Stimulated activated CD4-positive, alpha-beta T cell treated with anti-CD3 and anti-CD28 coated beads, Interleukin-12 subunit alpha, Interleukin-12 subunit beta, amount 100 ng/mL, for 24 hours (primary cell): ENCODE measurements around the gene KCTD14.
"Not testable (repeated sequence)": the region's sequence is repeated elsewhere in the genome, so short reads cannot be mapped to it uniquely, and the experiment has no call there.

Source experiments
- DNase-seq, 2 experiments: peaks; one replicate each; pipeline ENCODE4 v3.0.0-alpha.2; 2020; ENCODE audit warnings: low read depth in 2 of 2

The KCTD14 gene

DNA sequence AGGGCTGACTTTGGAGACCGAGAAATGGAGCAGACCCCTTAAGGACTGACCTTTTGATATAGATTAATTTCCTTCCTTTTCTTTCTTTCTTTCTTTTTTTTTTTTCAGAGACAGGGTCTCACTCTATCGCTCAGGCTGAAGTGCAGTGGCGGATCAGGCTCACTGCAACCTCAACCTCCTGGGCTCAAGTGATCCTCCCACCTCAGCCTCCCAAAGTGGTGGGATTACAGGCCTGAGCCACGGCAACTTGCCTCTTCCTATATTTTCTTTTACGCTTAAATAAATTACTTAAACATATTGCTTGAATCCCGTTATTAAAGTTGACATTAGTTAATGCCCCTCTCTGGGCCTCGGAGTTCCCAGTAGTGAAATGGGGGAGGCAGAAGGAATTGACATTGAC, 350 bp upstream of the KCTD14 start:
- no peak for DNase-seq

DNA sequence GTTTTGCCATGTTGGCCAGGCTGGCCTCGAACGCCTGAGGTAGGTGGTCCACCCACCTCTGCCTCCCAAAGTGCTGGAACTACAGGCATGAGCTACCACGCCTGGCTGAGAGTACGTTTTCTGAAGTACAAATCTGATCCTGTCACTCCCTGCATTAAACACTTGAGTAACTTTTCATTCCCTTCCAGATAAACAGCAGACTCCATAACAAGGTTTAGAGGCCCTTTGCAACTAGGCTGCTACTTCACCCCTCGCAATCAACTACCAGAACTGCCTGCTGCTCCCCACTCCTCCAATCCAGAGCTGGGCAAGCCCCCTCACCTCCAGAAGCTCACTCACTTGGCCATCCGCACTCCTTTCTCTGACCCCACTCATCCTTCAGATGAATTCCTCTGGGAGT, 1.5 kb downstream of the KCTD14 start:
- DNase-seq = no peak

DNA sequence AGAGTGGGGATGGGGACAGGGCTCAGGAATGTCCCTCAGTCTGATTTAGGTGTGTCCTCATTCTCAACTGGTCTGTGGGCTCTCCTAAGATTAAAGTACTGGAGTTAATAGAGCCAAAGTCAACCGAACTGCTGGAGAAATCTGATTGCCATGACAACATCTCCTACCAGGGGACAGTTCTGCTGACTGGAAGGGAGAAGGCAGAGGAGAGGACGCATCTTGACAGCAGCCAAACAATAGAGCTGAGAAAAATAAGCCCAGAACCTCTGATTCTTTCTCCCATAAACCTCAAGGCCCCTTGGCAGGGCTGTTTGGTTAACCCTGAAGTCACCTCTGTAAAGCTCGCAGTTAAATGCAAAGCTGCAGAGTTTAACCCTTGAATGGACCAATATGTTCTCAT, 2.8 kb downstream of the KCTD14 start:
- no peak for DNase-seq

DNA sequence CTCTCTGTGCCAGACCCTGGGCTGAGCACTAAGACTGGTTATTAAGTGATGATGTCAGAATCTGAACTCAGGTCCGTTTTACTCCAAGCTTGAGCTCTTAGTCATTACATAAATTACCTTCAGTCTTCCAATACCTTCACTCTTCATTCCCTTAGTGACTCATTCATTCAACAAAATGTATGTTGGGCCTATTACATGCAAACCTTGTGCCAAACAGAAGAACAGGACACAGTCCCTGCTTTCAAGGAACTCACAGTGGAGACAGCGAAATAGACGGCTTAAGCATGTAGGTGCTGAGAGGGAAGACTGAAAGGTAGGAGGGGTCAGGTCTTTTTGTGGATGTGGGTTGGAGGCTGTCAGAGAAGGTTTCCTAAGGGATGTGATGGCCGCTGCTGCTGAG, 3.3 kb downstream of the KCTD14 start:
- DNase-seq = no peak

DNA sequence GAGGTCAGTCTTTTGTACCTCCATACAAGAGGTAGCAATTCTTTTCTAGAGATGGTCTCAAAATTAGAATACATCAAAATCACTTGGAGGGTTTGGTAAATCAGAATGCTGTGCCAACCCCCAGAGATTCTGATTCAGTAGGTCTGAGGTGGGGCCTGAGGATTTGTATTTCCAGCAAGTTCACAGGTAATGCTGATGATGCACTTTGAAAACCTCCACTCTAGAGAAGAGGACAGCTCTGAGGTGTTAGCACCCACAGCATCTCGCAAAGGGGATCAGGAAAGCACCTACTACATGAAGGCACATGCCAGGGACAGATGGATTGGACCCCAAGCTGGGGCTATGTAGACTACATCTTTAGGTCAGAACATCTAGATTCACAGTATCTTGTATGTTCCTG, 7.2 kb downstream of the KCTD14 start:
- DNase-seq = no peak

DNA sequence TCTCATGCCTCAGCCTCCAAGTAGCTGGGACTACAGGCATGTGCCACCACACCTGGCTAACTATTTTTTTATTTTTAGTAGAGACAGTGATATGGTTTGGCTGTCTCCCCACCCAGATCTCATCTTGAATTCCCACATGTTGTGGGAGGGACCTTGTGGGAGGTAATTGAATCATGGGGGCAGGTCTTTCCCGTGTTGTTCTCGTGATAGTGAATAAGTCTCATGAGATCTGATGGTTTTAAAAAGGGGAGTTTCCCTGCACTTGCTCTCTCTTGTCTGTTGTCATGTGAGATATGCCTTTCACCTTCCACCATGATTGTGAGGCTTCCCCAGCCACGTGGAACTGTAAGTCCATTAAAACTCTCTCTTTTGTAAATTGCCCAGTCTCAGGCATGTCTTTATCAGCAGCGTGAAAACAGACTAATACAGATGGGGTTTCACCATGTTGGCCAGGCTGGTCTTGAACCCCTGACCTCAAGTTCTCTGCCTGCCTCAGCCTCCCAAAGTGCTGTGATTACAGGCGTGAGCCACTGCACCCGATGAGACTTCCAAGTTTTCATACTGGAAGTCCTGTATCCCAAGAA, 8.0 kb downstream of the KCTD14 start:
- not testable (repeated sequence) for DNase-seq

DNA sequence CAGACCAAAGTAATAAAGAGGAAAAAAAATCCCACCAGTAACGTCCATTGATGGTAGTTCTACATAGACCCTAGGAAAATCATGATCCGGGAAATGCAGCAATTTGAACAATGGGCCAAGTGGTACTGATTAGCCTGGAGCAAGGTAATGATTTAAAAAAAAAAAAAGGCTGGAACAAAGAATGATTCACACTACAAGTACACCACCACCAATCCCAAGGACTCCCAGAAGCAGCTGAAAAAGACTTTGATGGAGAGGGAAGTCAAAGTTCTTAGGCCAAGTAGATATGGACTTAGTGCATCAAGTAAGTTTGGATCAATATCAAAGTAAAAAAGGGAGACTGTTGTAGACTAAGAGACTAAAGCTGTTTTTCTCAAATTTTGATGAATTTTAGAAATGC, 11.8 kb downstream of the KCTD14 start:
- no peak for DNase-seq

DNA sequence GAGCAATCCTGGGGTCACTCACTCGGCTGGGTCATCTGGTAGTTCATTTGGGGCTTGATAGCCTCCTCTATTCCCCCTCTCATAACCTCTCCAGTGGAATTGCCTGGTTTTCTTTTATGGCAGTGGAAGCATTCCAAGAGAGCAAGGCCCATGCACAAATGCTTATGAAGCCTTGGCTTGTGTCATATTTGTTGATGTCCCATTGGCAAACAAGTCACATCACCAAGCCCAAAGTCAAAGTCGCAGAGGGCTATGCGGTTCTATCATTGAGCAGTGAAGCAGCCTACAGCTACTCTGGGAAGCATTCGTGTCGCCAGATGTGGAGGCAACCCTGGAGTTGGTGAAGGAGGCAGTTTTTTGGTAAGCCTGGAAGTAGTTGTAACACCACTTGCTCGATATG, 12.3 kb downstream of the KCTD14 start:
- no peak for DNase-seq

DNA sequence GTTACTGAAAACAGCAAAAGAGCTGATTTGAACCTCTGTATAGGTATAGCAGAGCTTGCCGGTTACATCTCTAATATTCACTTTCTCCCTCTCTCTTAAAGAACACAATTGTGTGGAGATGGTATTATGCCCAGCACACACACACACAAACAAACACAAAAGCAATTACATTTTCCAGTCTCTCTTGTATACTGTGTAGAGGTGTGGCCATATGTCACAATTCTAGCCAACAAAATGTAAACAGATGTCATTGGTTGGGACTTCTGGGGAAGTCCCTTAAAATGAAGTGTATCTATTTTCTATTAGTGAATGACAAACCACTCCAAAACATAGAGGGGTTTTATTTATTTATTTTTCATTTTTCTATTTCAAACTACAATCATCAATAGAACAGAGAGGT, 12.8 kb downstream of the KCTD14 start:
- DNase-seq = no peak

DNA sequence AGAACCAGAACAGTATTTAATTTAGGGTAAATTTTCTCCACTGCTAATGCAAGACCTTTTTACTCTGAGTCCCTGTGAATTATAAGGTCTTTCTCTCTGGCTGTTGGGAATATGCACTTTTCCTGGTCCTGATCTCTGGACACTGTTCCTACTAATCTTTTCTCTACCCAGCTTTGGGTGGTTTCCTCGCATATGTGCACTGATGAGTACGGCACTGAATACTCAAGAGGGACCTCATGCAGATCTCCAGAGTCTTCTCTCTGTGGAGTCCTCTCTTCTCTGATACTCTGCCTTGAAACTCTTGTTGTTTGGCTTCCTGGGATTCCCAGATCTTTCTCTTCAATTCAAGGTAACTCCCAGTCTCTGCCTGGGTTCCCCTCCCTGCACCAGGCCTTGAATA, 14.0 kb downstream of the KCTD14 start:
- no peak for DNase-seq

DNA sequence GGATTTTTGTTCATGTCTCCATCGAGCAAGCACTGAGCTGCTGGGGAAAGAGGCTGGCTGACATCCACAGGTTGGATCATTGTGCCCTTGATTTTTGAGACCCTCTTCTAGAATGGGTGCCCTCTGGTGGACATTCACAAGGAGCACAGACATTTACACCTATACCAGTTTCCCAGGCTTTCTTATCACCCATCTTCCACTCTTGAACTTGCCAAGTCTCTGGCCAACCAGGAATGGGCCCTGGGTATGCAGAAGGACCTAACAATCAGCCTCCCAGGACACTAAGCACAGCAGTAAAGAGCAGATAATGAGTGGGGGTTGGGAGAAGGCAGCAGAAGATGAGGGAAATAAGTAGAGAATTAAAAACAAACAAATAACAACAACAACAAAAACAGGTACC, 22.9 kb downstream of the KCTD14 start:
- DNase-seq = peak in 1 of 2 experiments; percentile 15

DNA sequence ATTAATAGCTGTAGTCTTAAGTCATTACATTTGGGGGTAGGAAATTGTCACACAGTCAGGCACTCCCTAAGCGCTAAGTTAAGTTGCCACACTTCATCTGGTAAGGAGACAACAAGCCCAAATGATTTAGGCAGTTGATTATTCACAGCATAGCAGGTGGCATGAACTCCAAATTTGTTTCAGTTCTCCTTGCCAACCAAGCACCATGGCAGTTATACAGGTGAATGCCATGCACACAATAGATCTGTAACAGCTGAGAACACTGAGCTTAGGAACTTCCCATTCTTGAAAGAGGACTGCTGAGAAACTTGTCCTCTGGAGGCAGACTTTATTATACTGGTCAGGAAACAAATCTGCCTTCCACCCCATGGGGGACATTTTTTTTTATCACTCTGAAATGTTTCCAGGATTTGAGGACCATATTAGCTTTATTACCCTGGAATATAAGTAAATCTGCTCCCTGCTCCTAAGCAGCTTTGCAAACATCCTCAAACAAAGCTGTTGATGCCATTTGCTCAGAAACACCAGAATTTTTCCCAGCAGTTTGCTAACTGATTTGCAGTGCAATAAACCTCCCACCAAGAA, 23.5 kb downstream of the KCTD14 start:
- no peak for DNase-seq

DNA sequence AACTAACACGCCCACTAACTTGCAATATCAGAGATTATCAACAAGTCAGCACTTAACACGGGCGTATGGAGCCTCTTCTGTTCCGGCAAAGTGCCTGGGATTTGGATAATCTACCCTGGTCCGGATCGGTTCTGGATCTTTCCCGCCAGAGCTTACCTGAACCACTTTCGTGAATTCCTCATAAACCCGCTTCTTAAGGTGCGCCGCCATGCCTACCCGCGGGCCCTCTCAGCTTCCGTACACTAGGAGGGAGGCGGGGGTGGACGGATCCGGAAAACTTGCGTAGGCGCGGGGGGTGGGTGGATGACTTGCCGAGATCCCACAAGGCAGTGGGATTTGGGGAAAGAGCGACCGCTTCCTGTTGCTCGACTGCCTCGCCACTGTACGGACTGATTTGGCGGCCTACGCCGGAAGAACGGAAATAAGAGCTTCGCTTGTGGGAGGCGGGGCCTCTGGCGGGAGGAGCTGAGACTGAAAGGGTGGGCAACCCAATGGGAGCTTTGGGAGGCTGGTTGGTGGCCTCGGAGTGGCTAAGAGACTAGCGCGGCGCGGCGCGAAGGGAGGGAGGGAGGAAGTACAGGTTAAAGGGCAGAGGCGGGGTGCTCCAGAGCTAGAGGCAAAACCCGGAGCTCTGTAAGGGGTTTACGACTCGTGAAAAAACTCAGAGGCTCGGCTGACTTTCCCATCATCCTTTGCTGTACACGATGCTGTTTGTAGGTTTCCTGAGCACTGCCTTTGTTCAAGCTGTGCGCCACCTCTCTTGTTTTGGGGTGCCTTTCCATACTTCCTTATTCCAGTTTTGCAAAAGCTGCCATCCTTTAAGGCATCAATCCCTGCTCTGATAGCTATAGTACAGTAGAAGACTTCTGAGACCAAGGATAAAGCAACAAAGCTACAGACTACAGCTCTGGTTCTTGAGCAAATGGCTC, 28.4 kb downstream of the KCTD14 start, which contains the start of gene INTS4:
INTS4 (minus strand) TSS at position 235 of the 929 bp plus-strand sequence; CDS start at position 210, 25 bp downstream.
- peak; percentile 95 to 98 for DNase-seq

DNA sequence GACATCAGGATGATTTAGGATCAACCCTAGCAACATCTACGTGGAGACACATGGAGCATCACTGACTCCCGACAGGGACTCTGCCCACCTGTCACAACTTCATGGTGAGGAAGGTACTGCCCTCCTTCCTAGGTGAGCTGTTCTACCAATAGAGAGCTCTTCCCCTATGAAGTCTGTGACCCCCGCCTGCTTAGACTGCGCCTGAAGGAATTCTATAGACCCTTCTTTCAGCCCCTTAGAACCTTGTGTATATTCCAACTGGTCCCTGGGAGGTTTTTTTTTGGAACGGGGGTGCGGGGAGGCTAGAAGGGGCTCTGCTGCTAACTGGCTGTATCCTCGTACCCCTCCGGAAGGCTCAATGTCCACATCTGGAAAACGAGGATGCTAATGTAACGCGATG, 29.2 kb downstream of the KCTD14 start:
- no peak for DNase-seq

DNA sequence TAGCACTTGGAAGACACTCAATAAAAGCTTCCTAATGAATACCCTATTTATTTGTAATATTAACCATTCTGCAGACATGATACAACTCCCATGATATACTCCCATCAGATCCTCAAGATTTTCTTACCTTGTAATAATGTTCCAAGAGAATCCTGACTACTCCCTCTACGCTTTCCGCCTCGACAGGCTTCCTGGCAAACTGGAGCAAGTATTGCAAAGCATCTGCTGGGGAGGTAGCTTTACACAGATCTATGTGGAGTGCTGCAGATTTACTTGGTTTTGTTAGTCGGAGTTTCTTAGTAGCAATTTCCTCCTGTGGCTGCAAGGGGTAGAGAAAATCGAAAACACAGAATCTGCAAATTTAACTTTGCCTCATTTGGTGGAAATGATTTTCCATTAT, 32.1 kb downstream of the KCTD14 start:
- DNase-seq = no peak

DNA sequence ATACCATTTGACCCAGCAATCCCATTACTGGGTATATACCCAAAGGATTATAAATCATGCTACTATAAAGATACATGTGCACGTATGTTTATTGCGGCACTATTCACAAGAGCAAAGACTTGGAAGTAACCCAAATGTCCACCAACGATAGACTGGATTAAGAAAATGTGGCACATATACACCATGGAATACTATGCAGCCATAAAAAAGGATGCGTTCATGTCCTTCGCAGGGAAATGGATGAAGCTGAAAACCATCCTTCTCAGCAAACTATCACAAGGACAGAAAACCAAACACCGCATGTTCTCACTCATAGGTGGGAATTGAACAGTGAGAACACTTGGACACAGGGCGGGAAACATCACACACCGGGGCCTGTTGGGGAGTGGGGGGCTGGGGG, 36.6 kb downstream of the KCTD14 start:
- not testable (repeated sequence) for DNase-seq

DNA sequence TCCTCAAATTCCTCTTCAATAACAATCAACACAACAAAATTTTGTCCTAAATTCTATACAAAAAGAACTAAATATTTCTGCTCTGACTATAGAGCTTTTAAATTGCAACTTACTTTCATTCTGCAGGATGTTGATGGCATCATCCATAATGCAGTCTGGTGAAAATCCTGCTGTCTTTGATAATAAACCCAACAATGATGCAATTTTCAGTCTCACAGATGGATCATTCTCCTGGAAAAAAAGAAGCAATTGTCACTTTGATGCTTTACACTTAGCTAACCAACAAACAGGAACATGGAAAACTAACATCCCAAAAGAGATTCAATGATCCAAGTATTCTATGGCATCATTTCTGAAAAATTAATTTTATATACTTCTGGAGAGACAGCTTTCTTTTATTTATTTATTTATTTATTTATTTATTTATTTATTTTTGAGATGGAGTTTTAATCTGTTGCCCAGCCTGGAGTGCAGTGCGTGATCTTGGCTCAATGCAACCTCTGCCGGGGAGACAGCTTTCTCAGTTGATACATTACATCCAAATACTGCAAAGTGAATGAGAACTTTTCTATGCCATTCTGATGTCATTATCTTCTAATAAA, 41.6 kb downstream of the KCTD14 start:
- no peak for DNase-seq

DNA sequence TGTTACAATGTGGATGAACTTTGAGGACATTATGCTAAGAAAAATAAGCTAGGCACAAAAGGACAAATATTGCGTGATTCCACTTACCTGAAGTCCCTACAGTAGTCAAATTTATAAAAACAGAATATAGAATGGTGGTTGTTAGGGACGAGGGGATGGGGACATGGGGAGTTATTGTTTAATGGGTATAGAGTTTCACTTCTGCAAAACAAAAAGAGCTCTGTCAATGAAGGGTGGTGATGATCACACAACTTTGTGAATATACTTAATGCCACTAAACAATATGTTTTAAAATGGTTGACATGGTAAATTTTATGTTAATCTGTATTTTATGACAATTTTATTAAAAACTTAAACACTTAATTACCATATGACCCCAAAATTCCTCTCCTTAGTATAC, 54.7 kb downstream of the KCTD14 start:
- no peak for DNase-seq

DNA sequence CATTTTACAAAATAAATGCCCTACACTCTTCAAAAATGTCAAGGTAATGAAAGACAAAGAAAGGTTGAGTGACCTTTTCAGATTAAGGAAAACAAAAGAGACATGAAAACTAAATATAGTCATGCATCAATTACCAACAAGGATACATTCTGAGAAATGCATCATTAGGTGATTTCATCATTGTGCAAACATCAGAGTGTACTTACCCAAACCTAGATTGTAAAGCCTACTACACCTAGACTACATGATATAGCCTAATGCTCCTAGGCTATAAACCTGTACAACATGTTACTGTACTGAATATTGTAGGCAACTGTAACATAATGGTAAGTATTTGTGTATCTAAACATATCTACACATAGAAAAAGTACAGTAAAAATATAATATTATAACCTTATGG, 55.3 kb downstream of the KCTD14 start:
- DNase-seq = no peak

DNA sequence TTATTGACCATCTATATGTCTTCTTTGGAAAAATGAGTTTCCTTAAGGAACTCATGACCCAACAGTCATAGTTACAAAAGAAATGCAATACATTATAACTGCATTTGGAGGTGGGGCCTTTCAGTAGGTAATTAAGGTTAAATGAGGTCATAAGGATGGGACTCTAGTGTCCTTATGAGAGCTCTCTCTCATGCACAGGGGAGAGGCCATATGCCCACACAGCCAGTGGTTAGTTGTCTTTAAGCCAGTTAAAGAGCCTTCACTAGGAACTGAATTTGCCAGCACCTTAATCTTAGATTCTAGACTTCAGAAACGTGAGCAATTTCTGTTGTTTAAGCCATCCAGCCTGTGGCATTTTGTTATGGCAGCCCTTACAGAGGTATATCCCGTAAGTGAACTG, 56.0 kb downstream of the KCTD14 start:
- no peak for DNase-seq

DNA sequence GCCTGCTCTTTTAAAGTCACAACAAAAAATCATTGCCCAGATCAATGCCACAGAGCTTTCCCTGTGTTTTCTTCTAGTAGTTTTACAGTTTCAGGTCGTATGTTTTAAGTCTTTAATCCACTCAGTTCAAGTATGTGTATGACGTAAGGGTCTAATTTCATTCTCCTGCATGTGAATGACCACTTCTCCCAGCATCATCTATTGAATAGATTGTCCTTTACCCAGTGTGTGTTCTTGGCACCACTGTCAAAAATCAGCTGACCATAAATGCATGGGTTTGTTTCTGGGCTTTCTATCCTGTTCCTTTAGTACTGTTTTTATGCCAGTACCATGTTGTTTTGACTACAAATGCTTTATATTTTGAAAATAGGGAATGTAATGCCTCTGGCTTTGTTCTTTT, 56.7 kb downstream of the KCTD14 start:
- DNase-seq = no peak
